ENCODE data around the gene CDKAL1.

CDKAL1 gene

GRCh38 chr6:20875369-20875963 is 341.2 kb downstream of the CDKAL1 start:
- no peak overlapping the region for H3K18ac ChIP-seq (ENCODE audit: low read length)
- no peak overlapping the region for H4K91ac ChIP-seq (ENCODE audit: low read depth, low read length, poor library complexity)
- H3K4me2 ChIP-seq (ENCODE audit: insufficient read depth, low read length, poor library complexity, severe bottlenecking) = no peak overlapping the region
- no peak for DNase-seq (ENCODE audit: low spot score)
- no peak overlapping the region for H3K23ac ChIP-seq (ENCODE audit: low read depth, low read length, poor library complexity)
- no peak overlapping the region for H2BK120ac ChIP-seq (ENCODE audit: low read depth, low read length)
- H3K9ac ChIP-seq (ENCODE audit: low read depth, low read length, poor library complexity) = no peak overlapping the region
- H2AFZ ChIP-seq (ENCODE audit: low read length) = no peak overlapping the region
- no peaks in the 10 kb centered on the region for H3K36me3 ChIP-seq (replicated peaks in 1 of 2; ENCODE audit: control insufficient read depth in 2 of 2, insufficient read depth in 2 of 2, low read length in 2 of 2)
- no peak overlapping the region for H2BK12ac ChIP-seq (ENCODE audit: low read length)
- H3K79me1 ChIP-seq (ENCODE audit: low read depth, low read length) = no peaks in the 10 kb centered on the region
- H2BK5ac ChIP-seq (ENCODE audit: low read length) = no peak overlapping the region
- H4K8ac ChIP-seq (ENCODE audit: low read depth, low read length) = no peak overlapping the region
- H3K4ac ChIP-seq (ENCODE audit: low read length) = no peak overlapping the region
- WGBS, 2 donors (ENCODE audit: extremely low coverage in 2 of 2, insufficient read length in 2 of 2, insufficient replicate concordance in 1 of 2) = no CpG with 5 or more reads among the region's 1 CpG
- no peaks in the 10 kb centered on the region for H3K9me3 ChIP-seq (replicated peaks in 1 of 2; ENCODE audit: control insufficient read depth in 2 of 2, insufficient read depth in 1 of 2, low read depth in 1 of 2, low read length in 2 of 2)
- no peak overlapping the region for H3K4me3 ChIP-seq (ENCODE audit: low read length in 2 of 2)
- no peak overlapping the region for H3K27ac ChIP-seq (replicated peaks; ENCODE audit: low read length)
- H2AK5ac ChIP-seq (ENCODE audit: low read depth, low read length) = no peak overlapping the region
- no peak overlapping the region for H2BK15ac ChIP-seq (ENCODE audit: low read length)
- H3K4me1 ChIP-seq (ENCODE audit: control insufficient read depth in 2 of 2, insufficient read depth in 1 of 2, low read depth in 1 of 2, low read length in 2 of 2) = peaks cover 4 to 14% of the 10 kb centered on the region in 2 donors
- H3K27me3 ChIP-seq (ENCODE audit: control insufficient read depth in 3 of 3, insufficient read depth in 3 of 3, low read depth in 1 of 3, low read length in 3 of 3) = no peaks in the 10 kb centered on the region
- no peak overlapping the region for H3K14ac ChIP-seq (ENCODE audit: low read length)

- DNase-seq (ENCODE audit: low spot score) = no peak
- Histone ChIP-seq H3K36me3 (replicated peaks in 1 of 2; ENCODE audit: control insufficient read depth in 2 of 2, insufficient read depth in 2 of 2, low read length in 2 of 2) (no peaks in the 10 kb centered on the region), H2BK15ac (ENCODE audit: low read length) (no peak overlapping the region), H3K18ac (ENCODE audit: low read length) (no peak overlapping the region), H4K91ac (ENCODE audit: low read depth, low read length, poor library complexity) (no peak overlapping the region), H4K8ac (ENCODE audit: low read depth, low read length) (no peak overlapping the region), H2BK12ac (ENCODE audit: low read length) (no peak overlapping the region), H2BK120ac (ENCODE audit: low read depth, low read length) (no peak overlapping the region), H3K4ac (ENCODE audit: low read length) (no peak overlapping the region), H3K9ac (ENCODE audit: low read depth, low read length, poor library complexity) (no peak overlapping the region), H3K4me2 (ENCODE audit: insufficient read depth, low read length, poor library complexity, severe bottlenecking) (no peak overlapping the region), H2BK5ac (ENCODE audit: low read length) (no peak overlapping the region), H3K4me1 (ENCODE audit: control insufficient read depth in 2 of 2, insufficient read depth in 1 of 2, low read depth in 1 of 2, low read length in 2 of 2) (peaks cover 4 to 13% of the 10 kb centered on the region in 2 donors), H3K27ac (replicated peaks; ENCODE audit: low read length) (no peak overlapping the region), H3K79me1 (ENCODE audit: low read depth, low read length) (no peaks in the 10 kb centered on the region), H3K23ac (ENCODE audit: low read depth, low read length, poor library complexity) (no peak overlapping the region), H3K14ac (ENCODE audit: low read length) (no peak overlapping the region), H3K4me3 (ENCODE audit: low read length in 2 of 2) (no peak overlapping the region), H2AK5ac (ENCODE audit: low read depth, low read length) (no peak overlapping the region), H3K9me3 (replicated peaks in 1 of 2; ENCODE audit: control insufficient read depth in 2 of 2, insufficient read depth in 1 of 2, low read depth in 1 of 2, low read length in 2 of 2) (no peaks in the 10 kb centered on the region), H2AFZ (ENCODE audit: low read length) (no peak overlapping the region), H3K27me3 (ENCODE audit: control insufficient read depth in 3 of 3, insufficient read depth in 3 of 3, low read depth in 1 of 3, low read length in 3 of 3) (no peaks in the 10 kb centered on the region)
- no CpG with 5 or more reads among the region's 2 CpGs for WGBS, 2 donors (ENCODE audit: extremely low coverage in 2 of 2, insufficient read length in 2 of 2, insufficient replicate concordance in 1 of 2)
Observed at GRCh38 chr6:20876036-20876435, 341.8 kb downstream of the CDKAL1 start.

GRCh38 chr6:20876561-20876960 is 342.3 kb downstream of the CDKAL1 start:
- H4K8ac ChIP-seq (ENCODE audit: low read depth, low read length) = no peak overlapping the region
- H2BK5ac ChIP-seq (ENCODE audit: low read length) = no peak overlapping the region
- WGBS, 2 donors (ENCODE audit: extremely low coverage in 2 of 2, insufficient read length in 2 of 2, insufficient replicate concordance in 1 of 2) = no CpG with 5 or more reads among the region's 2 CpGs
- H3K27me3 ChIP-seq (ENCODE audit: control insufficient read depth in 3 of 3, insufficient read depth in 3 of 3, low read depth in 1 of 3, low read length in 3 of 3) = no peaks in the 10 kb centered on the region
- no peak overlapping the region for H2BK15ac ChIP-seq (ENCODE audit: low read length)
- no peak overlapping the region for H3K23ac ChIP-seq (ENCODE audit: low read depth, low read length, poor library complexity)
- H4K91ac ChIP-seq (ENCODE audit: low read depth, low read length, poor library complexity) = no peak overlapping the region
- H3K14ac ChIP-seq (ENCODE audit: low read length) = no peak overlapping the region
- no peak overlapping the region for H3K4me2 ChIP-seq (ENCODE audit: insufficient read depth, low read length, poor library complexity, severe bottlenecking)
- H3K18ac ChIP-seq (ENCODE audit: low read length) = no peak overlapping the region
- H3K9ac ChIP-seq (ENCODE audit: low read depth, low read length, poor library complexity) = no peak overlapping the region
- no peaks in the 10 kb centered on the region for H3K79me1 ChIP-seq (ENCODE audit: low read depth, low read length)
- no peaks in the 10 kb centered on the region for H3K9me3 ChIP-seq (replicated peaks in 1 of 2; ENCODE audit: control insufficient read depth in 2 of 2, insufficient read depth in 1 of 2, low read depth in 1 of 2, low read length in 2 of 2)
- H2AK5ac ChIP-seq (ENCODE audit: low read depth, low read length) = no peak overlapping the region
- H3K27ac ChIP-seq (replicated peaks; ENCODE audit: low read length) = no peak overlapping the region
- no peak overlapping the region for H2BK12ac ChIP-seq (ENCODE audit: low read length)
- no peak overlapping the region for H3K4me3 ChIP-seq (ENCODE audit: low read length in 2 of 2)
- H3K4me1 ChIP-seq (ENCODE audit: control insufficient read depth in 2 of 2, insufficient read depth in 1 of 2, low read depth in 1 of 2, low read length in 2 of 2) = peaks cover 4 to 13% of the 10 kb centered on the region in 2 donors
- H3K4ac ChIP-seq (ENCODE audit: low read length) = no peak overlapping the region
- DNase-seq (ENCODE audit: low spot score) = no peak
- no peaks in the 10 kb centered on the region for H3K36me3 ChIP-seq (replicated peaks in 1 of 2; ENCODE audit: control insufficient read depth in 2 of 2, insufficient read depth in 2 of 2, low read length in 2 of 2)
- H2AFZ ChIP-seq (ENCODE audit: low read length) = no peak overlapping the region
- H2BK120ac ChIP-seq (ENCODE audit: low read depth, low read length) = no peak overlapping the region

DNA sequence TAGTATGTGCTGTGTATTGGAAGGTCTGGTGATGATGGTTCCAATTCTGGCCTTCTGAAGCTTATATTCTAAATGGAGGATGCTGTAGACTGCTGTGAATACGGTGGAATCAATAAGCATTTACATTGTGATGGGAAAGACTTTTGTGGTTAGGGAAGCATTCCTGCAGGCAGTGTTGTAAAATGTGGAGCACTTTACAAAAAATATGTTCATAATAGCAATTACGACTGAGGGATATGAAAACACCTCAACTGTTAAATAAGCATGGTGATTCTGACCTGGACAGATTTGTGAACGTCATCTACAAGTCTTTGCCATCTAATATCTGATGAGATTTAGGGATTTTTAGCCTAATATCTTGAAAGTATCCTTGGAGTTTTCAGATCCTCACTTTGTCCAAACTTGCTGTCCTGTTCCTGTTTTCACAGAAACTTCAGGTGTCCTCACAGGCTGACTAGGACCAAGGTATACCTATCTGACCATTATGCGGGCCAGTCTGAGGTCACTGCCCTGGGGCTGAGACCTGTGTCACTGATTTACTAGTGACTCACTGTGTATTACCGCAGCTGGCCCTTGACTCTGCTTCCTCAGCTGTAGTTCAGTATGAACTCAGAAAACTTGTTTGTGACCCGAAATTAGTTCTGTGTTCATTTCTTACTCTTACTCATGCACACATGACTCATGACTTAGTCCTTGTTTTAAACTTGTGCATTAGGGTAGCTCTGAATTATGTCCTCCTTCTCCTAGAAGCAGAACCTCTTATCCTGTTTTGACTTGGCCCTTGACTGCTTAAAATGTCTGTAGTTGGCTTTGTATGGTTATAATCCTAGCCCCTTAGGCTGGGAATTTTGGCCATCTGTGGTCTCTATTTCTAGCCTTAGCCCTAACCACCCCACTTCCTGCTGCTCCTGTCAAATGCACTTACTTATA is 343.0 kb downstream of the CDKAL1 start:
- H2AFZ ChIP-seq (ENCODE audit: low read length) = no peak overlapping the region
- no peak overlapping the region for H4K8ac ChIP-seq (ENCODE audit: low read depth, low read length)
- no peak overlapping the region for H2AK5ac ChIP-seq (ENCODE audit: low read depth, low read length)
- H3K23ac ChIP-seq (ENCODE audit: low read depth, low read length, poor library complexity) = no peak overlapping the region
- H3K36me3 ChIP-seq (replicated peaks in 1 of 2; ENCODE audit: control insufficient read depth in 2 of 2, insufficient read depth in 2 of 2, low read length in 2 of 2) = no peaks in the 10 kb centered on the region
- no peak overlapping the region for H2BK15ac ChIP-seq (ENCODE audit: low read length)
- H3K79me1 ChIP-seq (ENCODE audit: low read depth, low read length) = no peaks in the 10 kb centered on the region
- no peak overlapping the region for H3K4me2 ChIP-seq (ENCODE audit: insufficient read depth, low read length, poor library complexity, severe bottlenecking)
- no CpG with 5 or more reads among the region's 6 CpGs for WGBS, 2 donors (ENCODE audit: extremely low coverage in 2 of 2, insufficient read length in 2 of 2, insufficient replicate concordance in 1 of 2)
- no peak overlapping the region for H3K4me3 ChIP-seq (ENCODE audit: low read length in 2 of 2)
- H3K4ac ChIP-seq (ENCODE audit: low read length) = no peak overlapping the region
- peaks cover 0 to under 1% of the 10 kb centered on the region in 2 donors for H3K9me3 ChIP-seq (replicated peaks in 1 of 2; ENCODE audit: control insufficient read depth in 2 of 2, insufficient read depth in 1 of 2, low read depth in 1 of 2, low read length in 2 of 2)
- no peaks in the 10 kb centered on the region for H3K27me3 ChIP-seq (ENCODE audit: control insufficient read depth in 3 of 3, insufficient read depth in 3 of 3, low read depth in 1 of 3, low read length in 3 of 3)
- H4K91ac ChIP-seq (ENCODE audit: low read depth, low read length, poor library complexity) = no peak overlapping the region
- peaks cover 4 to 13% of the 10 kb centered on the region in 2 donors for H3K4me1 ChIP-seq (ENCODE audit: control insufficient read depth in 2 of 2, insufficient read depth in 1 of 2, low read depth in 1 of 2, low read length in 2 of 2)
- no peak overlapping the region for H2BK5ac ChIP-seq (ENCODE audit: low read length)
- H3K14ac ChIP-seq (ENCODE audit: low read length) = no peak overlapping the region
- DNase-seq (ENCODE audit: low spot score) = no peak
- no peak overlapping the region for H2BK120ac ChIP-seq (ENCODE audit: low read depth, low read length)
- no peak overlapping the region for H3K9ac ChIP-seq (ENCODE audit: low read depth, low read length, poor library complexity)
- no peak overlapping the region for H3K18ac ChIP-seq (ENCODE audit: low read length)
- no peak overlapping the region for H3K27ac ChIP-seq (replicated peaks; ENCODE audit: low read length)
- no peak overlapping the region for H2BK12ac ChIP-seq (ENCODE audit: low read length)

Measured in neuronal stem cell (in vitro differentiated cells).